ENCODE data around the gene KCNQ1. TPM values are rescaled to one million over a fixed set of nuclear protein-coding genes. Genes with fewer than 3 reads are reported as not detected.

Gene KCNQ1
- total and polyA plus RNA-seq, 3 experiments from 2014 or later, result 2.6 to 5.7 (median 3.4) TPM

DNA sequence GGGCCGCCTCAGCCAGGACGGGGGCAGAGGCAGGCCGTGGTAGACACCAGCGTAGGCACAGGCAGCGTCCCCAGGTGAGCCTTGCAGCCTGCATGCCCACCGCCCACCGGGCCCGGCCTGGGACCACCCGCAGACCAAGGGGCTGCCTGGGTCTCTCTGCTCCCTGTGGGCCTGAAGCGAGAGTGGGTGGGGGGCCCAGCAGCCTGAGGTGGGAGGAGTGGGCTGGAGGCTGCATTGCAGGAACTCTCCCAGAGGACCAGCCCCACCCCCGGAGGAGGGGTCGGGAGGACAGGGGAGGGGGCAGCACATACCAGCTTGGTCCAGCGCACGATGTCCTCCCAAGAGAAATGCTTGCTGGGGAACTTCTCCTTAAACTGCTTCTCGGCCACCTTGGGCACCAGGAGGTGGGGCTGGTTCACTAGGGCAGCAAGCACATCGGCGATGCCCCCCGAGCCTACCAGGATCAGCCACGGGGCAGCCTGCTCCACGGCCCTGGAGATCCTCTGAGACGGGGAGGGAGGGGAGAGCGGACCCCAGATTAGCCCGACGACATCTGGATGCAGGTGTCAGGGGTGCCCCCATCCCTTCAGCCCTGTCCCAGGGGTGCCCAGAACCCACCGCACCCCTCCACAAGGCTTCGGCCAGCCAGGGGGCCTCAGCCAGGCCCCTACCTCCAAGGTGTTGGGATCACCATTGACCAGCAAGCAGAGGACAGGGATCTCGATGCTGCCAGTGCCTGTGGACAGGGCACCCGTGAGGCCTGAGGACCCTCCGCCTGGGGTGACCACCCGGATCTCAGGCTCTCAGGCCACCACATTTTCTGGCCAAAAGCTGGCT is 26.7 kb upstream of the KCNQ1 start:
- Mint-ChIP-seq H3K36me3 (no peaks in the 10 kb centered on the region), H3K4me1 (peaks cover 0 to 3% (median 2%) of the 10 kb centered on the region in 3 donors)

GRCh38 chr11:2418693-2419360 is 26.0 kb upstream of the KCNQ1 start:
- Mint-ChIP-seq H3K9me3 (no peaks in the 10 kb centered on the region), H3K36me3 (no peaks in the 10 kb centered on the region), H3K27ac (peak overlapping the region in 1 of 8 donors; percentile 78), H3K27me3 (no peaks in the 10 kb centered on the region), H3K4me3 (no peak overlapping the region), H3K4me1 (peaks cover 0 to 3% (median 2%) of the 10 kb centered on the region in 3 donors)
- Histone ChIP-seq H3K27ac (ENCODE audit: low read depth, low read length) (no peak overlapping the region), H3K36me3 (ENCODE audit: insufficient read depth, low read length) (no peaks in the 10 kb centered on the region), H3K4me1 (ENCODE audit: insufficient read depth, low read length) (peaks cover 9% of the 10 kb centered on the region), H3K9me3 (ENCODE audit: low read length) (no peaks in the 10 kb centered on the region), H3K4me3 (ENCODE audit: low read length) (no peak overlapping the region), H3K27me3 (ENCODE audit: insufficient read depth, low read length, poor library complexity, severe bottlenecking) (no peaks in the 10 kb centered on the region)
- POLR2A ChIA-PET, result interaction anchor here (2.2 kb wide), 1 partner anchor 114 kb away, joined by 12 read pairs; no protein-coding TSS in a partner anchor
- CTCF ChIA-PET, result interaction anchor here (0.6 to 11.1 kb wide), 20 partner anchors 9 to 672 kb away, joined by 3 to 317 read pairs (median 8); partner anchors contain the start of genes C11orf21, TSPAN32 and TSSC4
- DNase-seq, result no peak

More for the DNA sequence above, 26.7 kb upstream of the KCNQ1 start:
- ChIA-PET CTCF (interaction anchor here (1.2 to 11.1 kb wide), 7 partner anchors 9 to 232 kb away, joined by 3 to 317 read pairs (median 28); partner anchors contain the start of genes C11orf21 and TSPAN32), POLR2A (interaction anchor here (0.6 kb wide), 1 partner anchor 216 kb away, joined by 3 read pairs; no protein-coding TSS in a partner anchor)
- Mint-ChIP-seq H3K27ac (no peak overlapping the region), H3K9me3 (no peaks in the 10 kb centered on the region), H3K27me3 (no peaks in the 10 kb centered on the region), H3K4me3 (no peak overlapping the region)
- Histone ChIP-seq H3K27ac (ENCODE audit: low read depth, low read length) (no peak overlapping the region), H3K4me3 (ENCODE audit: low read length) (no peak overlapping the region), H3K9me3 (ENCODE audit: low read length) (no peaks in the 10 kb centered on the region), H3K27me3 (ENCODE audit: insufficient read depth, low read length, poor library complexity, severe bottlenecking) (no peaks in the 10 kb centered on the region), H3K36me3 (ENCODE audit: insufficient read depth, low read length) (no peaks in the 10 kb centered on the region), H3K4me1 (ENCODE audit: insufficient read depth, low read length) (peaks cover 9% of the 10 kb centered on the region)
- peak in 1 of 5 donors; percentile 48 for DNase-seq

- ChIA-PET POLR2A (interaction anchor here (0.6 to 2.2 kb wide), 2 partner anchors 19 to 115 kb away, joined by 3 to 12 read pairs; partner anchors contain the start of gene TSSC4), CTCF (interaction anchor here (0.6 to 11.1 kb wide), 44 partner anchors 8 to 671 kb away, joined by 3 to 317 read pairs (median 5); partner anchors contain the start of genes C11orf21, TSPAN32 and TSSC4)
- Mint-ChIP-seq H3K36me3 (no peaks in the 10 kb centered on the region), H3K27ac (peak overlapping the region in 1 of 8 donors; percentile 33), H3K4me3 (no peak overlapping the region), H3K27me3 (no peaks in the 10 kb centered on the region), H3K4me1 (peaks cover 0 to 3% (median 2%) of the 10 kb centered on the region in 3 donors), H3K9me3 (no peaks in the 10 kb centered on the region)
- H3K4me1 ChIP-seq (ENCODE audit: insufficient read depth, low read length), result peaks cover 9% of the 10 kb centered on the region
- H3K27ac ChIP-seq (ENCODE audit: low read depth, low read length), result no peak overlapping the region
- no peak overlapping the region for H3K4me3 ChIP-seq (ENCODE audit: low read length)
- H3K9me3 ChIP-seq (ENCODE audit: low read length), result no peaks in the 10 kb centered on the region
- H3K36me3 ChIP-seq (ENCODE audit: insufficient read depth, low read length), result no peaks in the 10 kb centered on the region
- DNase-seq, result peak; percentile 47 to 70 (median 50)
- H3K27me3 ChIP-seq (ENCODE audit: insufficient read depth, low read length, poor library complexity, severe bottlenecking), result no peaks in the 10 kb centered on the region
Measured at GRCh38 chr11:2419638-2420501, 24.9 kb upstream of the KCNQ1 start.

DNA sequence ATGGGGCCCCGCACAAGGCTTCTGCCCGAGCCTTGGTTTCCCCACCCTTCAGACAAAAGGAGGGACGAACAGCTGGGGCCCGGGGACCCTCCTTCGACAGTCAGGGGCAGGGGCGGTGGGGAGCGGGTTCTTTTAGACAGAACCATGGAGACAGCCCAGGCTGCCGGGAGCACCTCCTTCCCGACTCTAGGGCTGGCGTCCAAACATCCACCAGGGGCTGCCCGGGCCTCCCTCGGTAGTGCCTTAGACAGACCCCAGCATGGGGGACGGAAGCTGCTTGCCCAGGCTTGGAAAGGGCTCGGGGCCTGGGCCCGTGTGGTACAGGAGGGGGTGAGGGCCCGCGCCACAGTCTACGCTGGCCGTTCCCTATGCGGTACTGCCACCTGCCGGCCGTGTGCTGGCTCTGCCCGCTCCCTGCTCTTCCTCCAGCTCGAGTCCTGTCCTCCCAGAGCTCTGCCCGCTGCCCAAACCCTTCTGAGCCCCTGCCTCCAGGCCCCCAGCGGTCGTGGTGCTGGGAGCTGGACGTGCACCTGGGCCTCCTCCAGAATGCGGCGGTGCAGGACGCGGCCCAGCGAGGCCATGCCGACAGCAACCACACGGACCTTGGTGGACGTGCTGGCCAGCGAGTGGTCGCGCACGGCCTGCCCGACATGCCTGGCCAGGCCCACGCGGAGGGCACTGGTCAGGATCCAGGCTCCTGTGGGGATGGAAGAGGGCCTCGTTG is 24.1 kb upstream of the KCNQ1 start:
- H3K4me3 ChIP-seq (ENCODE audit: low read length), result no peak overlapping the region
- POLR2A ChIA-PET, result interaction anchor here (0.6 to 2.2 kb wide), 2 partner anchors 20 to 115 kb away, joined by 3 to 12 read pairs; partner anchors contain the start of gene TSSC4

DNA sequence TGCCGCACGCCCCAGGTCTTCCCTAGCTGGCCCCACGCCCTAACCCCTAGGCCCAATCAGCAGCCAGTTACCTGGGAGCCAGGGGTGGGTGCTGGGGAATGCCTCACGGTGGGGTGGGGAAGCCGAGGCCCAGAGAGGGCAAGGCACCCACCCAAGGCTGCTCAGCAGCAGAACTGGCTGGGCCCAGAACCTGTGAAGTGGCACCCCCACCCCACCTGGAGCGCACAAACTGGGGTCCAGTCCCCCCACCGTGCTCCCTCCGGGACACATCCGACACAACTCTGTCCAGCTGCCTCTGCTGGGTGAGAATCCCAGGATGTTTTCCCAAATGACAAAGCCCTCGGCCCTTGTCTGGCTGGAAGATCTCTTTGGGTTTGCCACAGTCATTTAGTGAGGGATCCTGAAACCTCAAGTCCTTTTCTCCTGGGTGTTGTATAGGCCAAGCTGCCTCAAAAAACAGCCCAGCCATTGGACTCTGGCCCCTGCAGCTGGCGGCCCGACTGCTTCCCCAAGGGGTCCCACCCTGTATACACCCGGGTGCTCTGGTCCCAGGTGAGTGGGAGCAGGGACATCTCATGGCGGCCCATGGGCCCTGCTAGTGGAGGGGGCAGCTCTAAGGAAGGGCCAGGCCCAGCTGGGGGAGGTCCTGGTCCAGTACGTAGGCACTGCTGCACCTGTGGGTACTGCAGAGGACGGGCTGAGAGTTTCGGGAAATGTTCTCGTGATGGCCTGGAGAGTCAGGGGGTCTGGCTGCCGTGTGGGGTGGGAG is 23.4 kb upstream of the KCNQ1 start:
- no peak for DNase-seq
- H3K4me3 Mint-ChIP-seq, result no peak overlapping the region
- Histone ChIP-seq H3K4me3 (ENCODE audit: low read length) (no peak overlapping the region), H3K4me1 (ENCODE audit: insufficient read depth, low read length) (peaks cover 9% of the 10 kb centered on the region), H3K27me3 (ENCODE audit: insufficient read depth, low read length, poor library complexity, severe bottlenecking) (no peaks in the 10 kb centered on the region), H3K9me3 (ENCODE audit: low read length) (no peaks in the 10 kb centered on the region), H3K27ac (ENCODE audit: low read depth, low read length) (no peak overlapping the region), H3K36me3 (ENCODE audit: insufficient read depth, low read length) (no peaks in the 10 kb centered on the region)
- H3K9me3 Mint-ChIP-seq, result no peaks in the 10 kb centered on the region
- no peaks in the 10 kb centered on the region for H3K36me3 Mint-ChIP-seq
- CTCF ChIA-PET, result interaction anchor here (0.7 to 11.1 kb wide), 38 partner anchors 10 to 670 kb away, joined by 3 to 317 read pairs (median 5); partner anchors contain the start of genes C11orf21, TSPAN32 and TSSC4
- POLR2A ChIA-PET, result interaction anchor here (2.2 kb wide), 1 partner anchor 116 kb away, joined by 12 read pairs; no protein-coding TSS in a partner anchor
- H3K27ac Mint-ChIP-seq, result no peak overlapping the region
- H3K4me1 Mint-ChIP-seq, result peaks cover 0 to 3% (median 2%) of the 10 kb centered on the region in 3 donors
- H3K27me3 Mint-ChIP-seq, result no peaks in the 10 kb centered on the region

More for the DNA sequence above, 24.1 kb upstream of the KCNQ1 start:
- Mint-ChIP-seq H3K9me3 (no peaks in the 10 kb centered on the region), H3K27ac (peak overlapping the region in 1 of 8 donors; percentile 24), H3K4me3 (no peak overlapping the region), H3K27me3 (no peaks in the 10 kb centered on the region), H3K36me3 (no peaks in the 10 kb centered on the region), H3K4me1 (peaks cover 0 to 3% (median 2%) of the 10 kb centered on the region in 3 donors)
- H3K27me3 ChIP-seq (ENCODE audit: insufficient read depth, low read length, poor library complexity, severe bottlenecking), result no peaks in the 10 kb centered on the region
- no peaks in the 10 kb centered on the region for H3K9me3 ChIP-seq (ENCODE audit: low read length)
- CTCF ChIA-PET, result interaction anchor here (0.7 to 11.1 kb wide), 45 partner anchors 7 to 671 kb away, joined by 3 to 317 read pairs (median 5); partner anchors contain the start of genes C11orf21, TSPAN32 and TSSC4
- no peaks in the 10 kb centered on the region for H3K36me3 ChIP-seq (ENCODE audit: insufficient read depth, low read length)
- no peak overlapping the region for H3K27ac ChIP-seq (ENCODE audit: low read depth, low read length)
- DNase-seq, result peak; percentile 60 to 78 (median 67)
- peaks cover 9% of the 10 kb centered on the region for H3K4me1 ChIP-seq (ENCODE audit: insufficient read depth, low read length)

DNA sequence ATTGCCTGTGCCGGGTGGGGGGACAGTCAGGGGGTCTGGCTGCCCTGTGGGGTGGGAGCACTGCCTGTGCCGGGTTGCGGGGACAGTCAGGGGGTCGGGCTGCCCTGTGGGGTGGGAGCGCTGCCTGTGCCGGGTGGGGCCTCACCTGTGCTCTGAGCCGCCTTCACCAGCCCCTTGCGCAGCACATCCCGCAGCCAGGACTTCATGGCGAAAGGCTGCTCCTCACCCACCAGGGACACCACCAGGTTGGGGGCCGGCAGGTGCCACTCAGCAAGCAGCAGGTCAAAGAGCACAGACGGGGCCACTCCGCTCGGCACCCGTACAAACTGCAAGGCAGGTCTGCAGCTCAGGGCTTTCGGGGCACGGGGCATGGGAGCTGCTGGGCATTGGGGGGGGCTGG is 22.8 kb upstream of the KCNQ1 start:
- Mint-ChIP-seq H3K4me3 (no peak overlapping the region), H3K27ac (no peak overlapping the region), H3K4me1 (peaks cover 0 to 3% (median 2%) of the 10 kb centered on the region in 3 donors), H3K36me3 (no peaks in the 10 kb centered on the region), H3K27me3 (no peaks in the 10 kb centered on the region), H3K9me3 (no peaks in the 10 kb centered on the region)
- H3K9me3 ChIP-seq (ENCODE audit: low read length), result no peaks in the 10 kb centered on the region
- POLR2A ChIA-PET, result no interaction called here
- no peak overlapping the region for H3K27ac ChIP-seq (ENCODE audit: low read depth, low read length)
- CTCF ChIA-PET, result interaction anchor here (1.6 to 11.1 kb wide), 10 partner anchors 15 to 471 kb away, joined by 5 to 317 read pairs (median 18); partner anchors contain the start of genes C11orf21 and TSPAN32
- H3K27me3 ChIP-seq (ENCODE audit: insufficient read depth, low read length, poor library complexity, severe bottlenecking), result no peaks in the 10 kb centered on the region
- no peaks in the 10 kb centered on the region for H3K36me3 ChIP-seq (ENCODE audit: insufficient read depth, low read length)
- DNase-seq, result peak in 1 of 5 donors; percentile 46
- peaks cover 9% of the 10 kb centered on the region for H3K4me1 ChIP-seq (ENCODE audit: insufficient read depth, low read length)
- H3K4me3 ChIP-seq (ENCODE audit: low read length), result no peak overlapping the region
